Thymus (tissue), 11 donors: ENCODE results near the gene KCNC2. TPM values are rescaled to one million over a fixed set of nuclear protein-coding genes. Genes with fewer than 3 reads are reported as not detected.
A peak's percentile ranks its signal among the peaks of the same experiment; 100 is the strongest.

Source experiments
- DNase-seq, 9 donors: peaks; one replicate each; pipeline ENCODE4 v3.0.0-alpha.2; 2013; ENCODE audit warnings: low spot score in 9 of 9, low read depth in 6 of 9, missing footprints in 1 of 9
- H3K27ac ChIP-seq, 2 donors: one replicate each; pipeline ENCODE4 v1.5.1; 2013; ENCODE audit warnings: control low read depth in 1 of 2, low read depth in 1 of 2, low read length in 1 of 2, mild to moderate bottlenecking in 1 of 2, moderate library complexity in 1 of 2
- H3K27me3 ChIP-seq, 2 donors: one replicate each; pipeline ENCODE4 v1.5.1; 2013; ENCODE audit warnings: low read length in 1 of 2; ENCODE audit not compliant: control insufficient read depth in 2 of 2, insufficient read depth in 1 of 2
- H3K36me3 ChIP-seq, 2 donors: one replicate each; pipeline ENCODE4 v1.5.1; 2013; ENCODE audit warnings: low read length in 1 of 2, mild to moderate bottlenecking in 1 of 2, moderate library complexity in 1 of 2; ENCODE audit not compliant: control insufficient read depth in 2 of 2, insufficient read depth in 2 of 2
- H3K4me1 ChIP-seq, 2 donors: one replicate each; pipeline ENCODE4 v1.5.1; 2013; ENCODE audit warnings: low read length in 2 of 2; ENCODE audit not compliant: control insufficient read depth in 2 of 2, insufficient read depth in 2 of 2
- H3K4me3 ChIP-seq, 2 donors: one replicate each; pipeline ENCODE4 v1.5.1; 2013; ENCODE audit warnings: low read length in 2 of 2, control low read depth in 1 of 2, mild to moderate bottlenecking in 1 of 2
- H3K9me3 ChIP-seq, 2 donors: one replicate each; pipeline ENCODE4 v1.5.1; 2013; ENCODE audit warnings: low read length in 1 of 2, mild to moderate bottlenecking in 1 of 2; ENCODE audit not compliant: control insufficient read depth in 2 of 2, insufficient read depth in 1 of 2
- WGBS: extraction: QIAGEN DNeasy Blood & Tissue Kit; methylation state at CpG from one replicate; pipeline ENCODE4 v1.1.7; 2013; 5-methylcytosine and 5-hydroxymethylcytosine counted together
- polyA plus RNA-seq: library from polyadenylated mRNA; stranded (reverse); fragments of 200-250 nt; gene quantifications from one replicate; pipeline ENCODE4 v1.2.3, GENCODE V29; 2013
- total RNA-seq: library from RNA; stranded (reverse); fragments of 120-200 nt; gene quantifications from one replicate; pipeline ENCODE4 v1.2.4, GENCODE V29; 2013
- donor health status: healthy.

Gene KCNC2
- total and polyA plus RNA-seq, 2 donors, result 0.02 to 0.05 TPM

GRCh38 chr12:75101781-75102180 is 107.9 kb downstream of the KCNC2 start:
- Histone ChIP-seq H3K27ac (no peak overlapping the region), H3K4me3 (no peak overlapping the region), H3K27me3 (no peaks in the 10 kb centered on the region), H3K9me3 (no peaks in the 10 kb centered on the region), H3K4me1 (no peaks in the 10 kb centered on the region), H3K36me3 (no peaks in the 10 kb centered on the region)
- WGBS, result 79% methylated on average over 3 of the region's 3 CpGs
- no peak for DNase-seq

GRCh38 chr12:75099210-75099609 is 110.4 kb downstream of the KCNC2 start:
- DNase-seq, result no peak
- no peaks in the 10 kb centered on the region for H3K36me3 ChIP-seq
- no peaks in the 10 kb centered on the region for H3K4me1 ChIP-seq
- no peak overlapping the region for H3K4me3 ChIP-seq
- no peaks in the 10 kb centered on the region for H3K27me3 ChIP-seq
- no peak overlapping the region for H3K27ac ChIP-seq
- H3K9me3 ChIP-seq, result no peaks in the 10 kb centered on the region

- DNase-seq, result no peak
- H3K9me3 ChIP-seq, result no peaks in the 10 kb centered on the region
- H3K4me1 ChIP-seq, result no peaks in the 10 kb centered on the region
- no peaks in the 10 kb centered on the region for H3K36me3 ChIP-seq
- H3K27me3 ChIP-seq, result no peaks in the 10 kb centered on the region
- H3K27ac ChIP-seq, result no peak overlapping the region
- H3K4me3 ChIP-seq, result no peak overlapping the region
Observed at GRCh38 chr12:75097003-75097402, 112.6 kb downstream of the KCNC2 start.

- DNase-seq, result peak in 1 of 9 donors; percentile 2
- WGBS, result 89% methylated on average over 1 of the region's 1 CpG
- Histone ChIP-seq H3K27ac (no peak overlapping the region), H3K4me3 (no peak overlapping the region), H3K4me1 (no peaks in the 10 kb centered on the region), H3K27me3 (no peaks in the 10 kb centered on the region), H3K36me3 (no peaks in the 10 kb centered on the region), H3K9me3 (no peaks in the 10 kb centered on the region)
Observed at GRCh38 chr12:75087654-75088053, 122.0 kb downstream of the KCNC2 start.

DNA sequence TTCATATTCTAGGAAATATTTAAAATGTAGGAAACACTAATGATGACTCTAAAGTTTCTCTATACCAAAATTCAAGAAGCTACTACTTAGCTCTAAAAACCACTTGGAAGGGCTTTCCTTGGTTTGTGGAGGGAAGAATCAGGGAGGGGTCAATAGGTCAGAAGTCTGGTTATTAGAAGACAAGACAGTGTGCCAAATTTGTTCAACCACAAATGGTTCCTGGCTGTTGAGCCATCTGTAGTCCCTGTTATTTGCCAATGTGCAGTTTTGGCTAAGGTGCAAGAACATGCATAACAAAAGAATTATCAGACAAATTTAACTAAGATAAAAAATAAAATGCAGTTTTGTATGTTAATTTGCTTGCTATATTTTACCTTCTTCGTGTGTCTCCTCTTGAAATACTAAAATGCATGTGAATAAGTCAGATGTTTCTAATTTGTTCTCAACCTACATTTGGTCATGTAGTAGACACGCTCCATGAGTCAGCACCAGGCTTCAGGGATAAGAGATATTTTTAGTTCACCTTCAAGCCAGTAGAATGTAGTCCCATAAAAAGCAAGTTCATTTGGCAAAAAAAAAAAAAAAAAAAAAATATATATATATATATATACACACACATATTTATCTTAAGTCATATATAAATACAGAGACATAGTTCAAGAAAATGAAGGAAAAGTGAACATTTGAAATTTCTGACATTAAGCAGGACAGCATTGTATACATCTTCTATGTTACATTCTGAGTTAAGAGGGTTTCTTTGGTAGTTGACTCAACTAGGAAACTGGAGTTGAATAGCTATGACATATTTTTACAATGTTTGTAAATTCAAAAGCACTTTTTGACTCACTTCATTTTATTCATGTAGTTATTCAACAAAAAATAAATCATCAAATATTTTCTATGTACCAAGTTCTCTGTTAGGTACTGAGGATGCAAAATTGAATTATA is 123.3 kb downstream of the KCNC2 start:
- Histone ChIP-seq H3K27ac (no peak overlapping the region), H3K4me1 (no peaks in the 10 kb centered on the region)
- 84% methylated on average over 2 of the region's 2 CpGs for WGBS

GRCh38 chr12:75081305-75081704 is 128.3 kb downstream of the KCNC2 start:
- no peak for DNase-seq
- no peak overlapping the region for H3K4me3 ChIP-seq
- H3K27me3 ChIP-seq, result no peaks in the 10 kb centered on the region
- H3K27ac ChIP-seq, result no peak overlapping the region
- no peaks in the 10 kb centered on the region for H3K9me3 ChIP-seq
- 85% methylated on average over 2 of the region's 2 CpGs for WGBS
- H3K4me1 ChIP-seq, result no peaks in the 10 kb centered on the region
- no peaks in the 10 kb centered on the region for H3K36me3 ChIP-seq

More for the DNA sequence above, 123.3 kb downstream of the KCNC2 start:
- Histone ChIP-seq H3K4me3 (no peak overlapping the region), H3K27me3 (no peaks in the 10 kb centered on the region), H3K9me3 (no peaks in the 10 kb centered on the region), H3K36me3 (no peaks in the 10 kb centered on the region)
- DNase-seq, result no peak

DNA sequence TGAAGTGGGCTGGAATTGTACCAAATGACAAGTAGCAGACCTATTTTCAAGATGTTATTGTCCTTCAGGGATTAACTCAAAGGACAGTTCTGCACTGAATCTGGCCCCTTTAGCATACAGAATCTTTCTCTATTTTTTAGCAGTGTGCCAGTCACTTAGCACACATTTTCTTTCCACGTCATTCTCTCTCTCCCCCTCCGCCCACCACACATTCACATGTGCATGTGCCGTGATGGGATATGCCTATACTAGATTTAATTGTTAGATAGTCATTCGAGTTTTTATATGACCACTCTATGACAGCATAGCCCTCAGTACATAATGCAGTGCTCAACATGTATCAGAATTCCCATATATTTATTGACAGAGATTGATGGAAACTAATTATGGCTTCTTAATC is 129.1 kb downstream of the KCNC2 start:
- no peaks in the 10 kb centered on the region for H3K36me3 ChIP-seq
- H3K27me3 ChIP-seq, result no peaks in the 10 kb centered on the region
- no peak for DNase-seq
- H3K4me3 ChIP-seq, result no peak overlapping the region
- WGBS, result 89% methylated on average over 4 of the region's 4 CpGs
- H3K4me1 ChIP-seq, result no peaks in the 10 kb centered on the region
- H3K9me3 ChIP-seq, result no peaks in the 10 kb centered on the region
- H3K27ac ChIP-seq, result no peak overlapping the region

- 94% methylated on average over 2 of the region's 2 CpGs for WGBS
Observed at GRCh38 chr12:75065482-75065881, 144.2 kb downstream of the KCNC2 start.

GRCh38 chr12:75062691-75063090 is 146.9 kb downstream of the KCNC2 start:
- H3K36me3 ChIP-seq, result no peaks in the 10 kb centered on the region
- no peak for DNase-seq
- no peaks in the 10 kb centered on the region for H3K27me3 ChIP-seq
- H3K4me3 ChIP-seq, result no peak overlapping the region
- 75% methylated on average over 2 of the region's 2 CpGs for WGBS
- H3K27ac ChIP-seq, result no peak overlapping the region
- H3K4me1 ChIP-seq, result no peaks in the 10 kb centered on the region
- H3K9me3 ChIP-seq, result no peaks in the 10 kb centered on the region

More at GRCh38 chr12:75065482-75065881, 144.2 kb downstream of the KCNC2 start:
- no peaks in the 10 kb centered on the region for H3K36me3 ChIP-seq
- H3K27ac ChIP-seq, result no peak overlapping the region
- DNase-seq, result no peak
- H3K27me3 ChIP-seq, result no peaks in the 10 kb centered on the region
- H3K4me3 ChIP-seq, result no peak overlapping the region
- no peaks in the 10 kb centered on the region for H3K9me3 ChIP-seq
- H3K4me1 ChIP-seq, result no peaks in the 10 kb centered on the region
